K562 (cell line): ENCODE measurements around the gene SLC35G6. TPM values are rescaled to one million over a fixed set of nuclear protein-coding genes. Genes with fewer than 3 reads are reported as not detected.

Experiments
- C11orf30 ChIP-seq: fragments of 450-650 bp; IDR thresholded peaks from 2 replicates; pipeline ENCODE4 v1.6.1; 2016; ENCODE audit warnings: low read depth, mild to moderate bottlenecking
- CHAMP1 ChIP-seq: fragments of 450-650 bp; IDR thresholded peaks from 2 replicates; pipeline ENCODE4 v1.6.1; 2016; ENCODE audit warnings: mild to moderate bottlenecking
- CLOCK ChIP-seq: fragments of 250-450 bp; sonication (Bioruptor Pico); IDR thresholded peaks from 2 replicates; pipeline ENCODE4 v1.4.0; 2020; ENCODE audit warnings: mild to moderate bottlenecking, moderate library complexity, borderline replicate concordance
- CREB3L1 ChIP-seq: fragments of 450-650 bp; IDR thresholded peaks from 2 replicates; pipeline ENCODE4 v1.6.1; 2014; ENCODE audit warnings: low read depth, mild to moderate bottlenecking, moderate library complexity, borderline replicate concordance
- DACH1 ChIP-seq: fragments of 450-650 bp; IDR thresholded peaks from 2 replicates; pipeline ENCODE4 v1.6.1; 2018; ENCODE audit not compliant: partially characterized antibody
- EP300 ChIP-seq: IDR thresholded peaks from 2 replicates; pipeline ENCODE4 v1.6.1; 2012; ENCODE audit warnings: low read length, improper control_type of control experiment
- HIVEP1 ChIP-seq: fragments of 250-450 bp; sonication (Bioruptor Pico); IDR thresholded peaks from 2 replicates; pipeline ENCODE4 v1.4.0; 2020; ENCODE audit warnings: mild to moderate bottlenecking
- L3MBTL2 ChIP-seq: fragments of 450-650 bp; IDR thresholded peaks from 2 replicates; pipeline ENCODE4 v1.6.1; 2016; ENCODE audit warnings: mild to moderate bottlenecking, moderate library complexity
- MCM5 ChIP-seq: fragments of 450-650 bp; IDR thresholded peaks from 2 replicates; pipeline ENCODE4 v1.6.1; 2016; ENCODE audit warnings: low read depth
- MTF1 ChIP-seq: fragments of 250-450 bp; sonication (Bioruptor Pico); IDR thresholded peaks from 2 replicates; pipeline ENCODE4 v1.9.0; 2021; ENCODE audit warnings: moderate library complexity, mild to moderate bottlenecking, inconsistent platforms, borderline replicate concordance
- NR2C1 ChIP-seq, 2 experiments: fragments of 450-650 bp; IDR thresholded peaks; 2 replicates each; pipeline ENCODE4 v1.6.1; 2017; ENCODE audit warnings: mild to moderate bottlenecking in 2 of 2, antibody characterized with exemption in 1 of 2, inconsistent platforms in 1 of 2, missing compliant biosample characterization in 1 of 2, missing genetic modification characterization in 1 of 2
- SREBF1 ChIP-seq: fragments of 150-350 bp; IDR thresholded peaks from 2 replicates; pipeline ENCODE4 v1.6.1; 2014; ENCODE audit warnings: antibody characterized with exemption, low read depth, low read length, borderline replicate concordance
- TCFL5 ChIP-seq: fragments of 250-450 bp; sonication (Bioruptor Pico); conservative IDR thresholded peaks from 2 replicates; pipeline ENCODE4 v1.6.1; 2021; ENCODE audit warnings: mild to moderate bottlenecking, moderate library complexity, matching md5 sums
- ZNF77 ChIP-seq: fragments of 250-450 bp; sonication (Bioruptor Pico); IDR thresholded peaks from 2 replicates; pipeline ENCODE4 v1.5.0; 2020
- polyA plus RNA-seq, 8 experiments: library from polyadenylated mRNA; depleted of rRNA in 4 of 8; stranded (reverse) in 5 of 8; unstranded in 3 of 8; fragments of >200 nt; fragmentation: Nextera tagmentation in 2 of 8; fragmentation: Illumina TruSeq in 1 of 8; extraction: Ambion mirVana in 2 of 8; extraction: Trizol in 1 of 8; gene quantifications; 2 replicates each; pipeline versions ENCODE4 v1.2.1 to v1.2.3, GENCODE V29; 2011 to 2014; ENCODE audit warnings: inconsistent platforms in 1 of 8, missing spikeins in 1 of 8
- total RNA-seq, 7 experiments: library from RNA; depleted of rRNA in 6 of 7; stranded (reverse); fragments of >200 nt in 6 of 7; fragmentation: Illumina TruSeq in 2 of 7; extraction: Trizol in 2 of 7; gene quantifications; 2 replicates each; pipeline versions ENCODE4 v1.2.1 to v1.2.3, GENCODE V29; 2011 to 2021; ENCODE audit warnings: low replicate concordance in 1 of 7
- TF ChIP-seq, protein P1 (sequence below): fragments of 450-650 bp; IDR thresholded peaks from one replicate; pipeline ENCODE4 v1.6.1; 2018; ENCODE audit warnings: mild to moderate bottlenecking, moderate library complexity; ENCODE audit not compliant: partially characterized antibody
- TF ChIP-seq, protein P2 (sequence below): fragments of 450-650 bp; IDR thresholded peaks from 2 replicates; pipeline ENCODE4 v1.6.1; 2017; ENCODE audit warnings: antibody characterized with exemption

Gene SLC35G6
- total and polyA plus RNA-seq, 9 of the 15 experiments (the other 6 are each of a cell fraction or from before 2014, with no cell fraction given): not detected

- TF ChIP-seq CHAMP1 (no peak), L3MBTL2 (no peak), ZNF77 (no peak), SREBF1 (no peak), HIVEP1 (CRISPR knock-in tag) (no peak), TCFL5 (CRISPR knock-in tag) (no peak), MTF1 (CRISPR knock-in tag) (no peak), CLOCK (CRISPR knock-in tag) (no peak), MCM5 (no peak), DACH1 (no peak), EP300 (no peak), NR2C1 (IDR thresholded peaks at IDR 0.05) (no peak), NR2C1 (tag; IDR thresholded peaks at IDR 0.05) (no peak), CREB3L1 (peak; percentile 68; the same call in 1 of the 2 replicates), C11orf30 (peak; percentile 97)
- TF ChIP-seq, protein P1, sequence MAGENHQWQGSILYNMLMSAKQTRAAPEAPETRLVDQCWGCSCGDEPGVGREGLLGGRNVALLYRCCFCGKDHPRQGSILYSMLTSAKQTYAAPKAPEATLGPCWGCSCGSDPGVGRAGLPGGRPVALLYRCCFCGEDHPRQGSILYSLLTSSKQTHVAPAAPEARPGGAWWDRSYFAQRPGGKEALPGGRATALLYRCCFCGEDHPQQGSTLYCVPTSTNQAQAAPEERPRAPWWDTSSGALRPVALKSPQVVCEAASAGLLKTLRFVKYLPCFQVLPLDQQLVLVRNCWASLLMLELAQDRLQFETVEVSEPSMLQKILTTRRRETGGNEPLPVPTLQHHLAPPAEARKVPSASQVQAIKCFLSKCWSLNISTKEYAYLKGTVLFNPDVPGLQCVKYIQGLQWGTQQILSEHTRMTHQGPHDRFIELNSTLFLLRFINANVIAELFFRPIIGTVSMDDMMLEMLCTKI: no peak
- TF ChIP-seq, protein P2, sequence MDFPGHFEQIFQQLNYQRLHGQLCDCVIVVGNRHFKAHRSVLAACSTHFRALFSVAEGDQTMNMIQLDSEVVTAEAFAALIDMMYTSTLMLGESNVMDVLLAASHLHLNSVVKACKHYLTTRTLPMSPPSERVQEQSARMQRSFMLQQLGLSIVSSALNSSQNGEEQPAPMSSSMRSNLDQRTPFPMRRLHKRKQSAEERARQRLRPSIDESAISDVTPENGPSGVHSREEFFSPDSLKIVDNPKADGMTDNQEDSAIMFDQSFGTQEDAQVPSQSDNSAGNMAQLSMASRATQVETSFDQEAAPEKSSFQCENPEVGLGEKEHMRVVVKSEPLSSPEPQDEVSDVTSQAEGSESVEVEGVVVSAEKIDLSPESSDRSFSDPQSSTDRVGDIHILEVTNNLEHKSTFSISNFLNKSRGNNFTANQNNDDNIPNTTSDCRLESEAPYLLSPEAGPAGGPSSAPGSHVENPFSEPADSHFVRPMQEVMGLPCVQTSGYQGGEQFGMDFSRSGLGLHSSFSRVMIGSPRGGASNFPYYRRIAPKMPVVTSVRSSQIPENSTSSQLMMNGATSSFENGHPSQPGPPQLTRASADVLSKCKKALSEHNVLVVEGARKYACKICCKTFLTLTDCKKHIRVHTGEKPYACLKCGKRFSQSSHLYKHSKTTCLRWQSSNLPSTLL: no peak
Measured at GRCh38 chr17:7440834-7441195, 40.4 kb upstream of the SLC35G6 start (continued).
